Measurements from ENCODE around the gene PCDHGB5.

DNA sequence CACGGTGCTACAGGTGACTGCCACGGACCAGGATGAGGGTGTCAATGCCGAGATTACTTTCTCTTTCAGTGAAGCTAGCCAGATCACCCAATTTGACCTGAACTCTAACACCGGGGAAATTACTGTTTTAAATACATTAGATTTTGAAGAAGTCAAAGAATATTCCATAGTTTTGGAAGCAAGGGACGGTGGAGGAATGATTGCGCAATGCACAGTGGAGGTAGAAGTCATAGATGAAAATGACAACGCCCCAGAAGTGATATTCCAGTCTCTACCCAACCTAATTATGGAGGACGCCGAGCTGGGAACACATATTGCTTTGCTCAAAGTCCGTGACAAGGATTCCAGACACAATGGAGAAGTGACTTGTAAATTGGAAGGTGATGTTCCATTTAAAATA lies 9.1 kb upstream of the PCDHGB5 start:
- TF ChIP-seq, protein P1, sequence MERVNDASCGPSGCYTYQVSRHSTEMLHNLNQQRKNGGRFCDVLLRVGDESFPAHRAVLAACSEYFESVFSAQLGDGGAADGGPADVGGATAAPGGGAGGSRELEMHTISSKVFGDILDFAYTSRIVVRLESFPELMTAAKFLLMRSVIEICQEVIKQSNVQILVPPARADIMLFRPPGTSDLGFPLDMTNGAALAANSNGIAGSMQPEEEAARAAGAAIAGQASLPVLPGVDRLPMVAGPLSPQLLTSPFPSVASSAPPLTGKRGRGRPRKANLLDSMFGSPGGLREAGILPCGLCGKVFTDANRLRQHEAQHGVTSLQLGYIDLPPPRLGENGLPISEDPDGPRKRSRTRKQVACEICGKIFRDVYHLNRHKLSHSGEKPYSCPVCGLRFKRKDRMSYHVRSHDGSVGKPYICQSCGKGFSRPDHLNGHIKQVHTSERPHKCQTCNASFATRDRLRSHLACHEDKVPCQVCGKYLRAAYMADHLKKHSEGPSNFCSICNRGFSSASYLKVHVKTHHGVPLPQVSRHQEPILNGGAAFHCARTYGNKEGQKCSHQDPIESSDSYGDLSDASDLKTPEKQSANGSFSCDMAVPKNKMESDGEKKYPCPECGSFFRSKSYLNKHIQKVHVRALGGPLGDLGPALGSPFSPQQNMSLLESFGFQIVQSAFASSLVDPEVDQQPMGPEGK (CRISPR knock-in tag; IDR thresholded peaks at IDR 0.05) = no peak
- TF ChIP-seq MED1 (CRISPR knock-in tag; IDR thresholded peaks at IDR 0.05) (no peak), IRX3 (CRISPR knock-in tag; IDR thresholded peaks at IDR 0.05; ENCODE audit: borderline replicate concordance, low read depth) (no peak), JUNB (CRISPR knock-in tag; IDR thresholded peaks at IDR 0.05; ENCODE audit: borderline replicate concordance) (no peak), FOSL2 (CRISPR knock-in tag; IDR thresholded peaks at IDR 0.05) (no peak), POLR2A (IDR thresholded peaks at IDR 0.05; ENCODE audit: insufficient read depth in 1 of 2, low read depth in 2 of 2, low read length in 2 of 2) (no peak), CHD2 (IDR thresholded peaks at IDR 0.05; ENCODE audit: low read depth, low read length) (no peak), TBP (CRISPR knock-in tag; IDR thresholded peaks at IDR 0.05) (no peak), TARDBP (CRISPR knock-in tag; IDR thresholded peaks at IDR 0.05) (no peak)
